ENCODE measurements around the gene FAP. TPM values are rescaled to one million over a fixed set of nuclear protein-coding genes. Genes with fewer than 3 reads are reported as not detected.

The FAP gene
- total and polyA plus RNA-seq, 9 of the 15 experiments (the other 6 are each of a cell fraction or from before 2014, with no cell fraction given): not detected

- in situ Hi-C loops (cut with MboI) (no loop called here), intact Hi-C loops (cut with micrococcal nuclease) (no loop called here)
- ChIA-PET POLR2A (no interaction called here), CTCF (ENCODE audit: low intra/inter-chr PET ratio) (no interaction called here)
- H3K9me3 ChIP-seq (replicated peaks; ENCODE audit: control insufficient read depth, insufficient read depth, low read depth, low read length): no peaks in the 10 kb centered on the region
- no peaks in the 10 kb centered on the region for H3K79me2 ChIP-seq (ENCODE audit: control insufficient read depth, insufficient read depth, low read length)
- no peaks in the 10 kb centered on the region for H3K4me1 ChIP-seq (replicated peaks in 1 of 2; ENCODE audit: control insufficient read depth in 2 of 2, insufficient read depth in 2 of 2, low read length in 2 of 2)
- 0% methylated on average over 5 of the region's 5 CpGs for whole genome bisulfite sequencing (ENCODE audit: insufficient coverage, low coverage, missing lambda C conversion rate)
- no peak overlapping the region for H3K4me3 ChIP-seq
- no peaks in the 10 kb centered on the region for H3K9me1 ChIP-seq (ENCODE audit: control insufficient read depth, insufficient read depth, low read length)
- no peak for DNase-seq (ENCODE audit: extremely low read depth in 1 of 4, low spot score in 3 of 4)
- BruUV-seq (replicated peaks): no TSS peak
- TF ChIP-seq, protein P1, sequence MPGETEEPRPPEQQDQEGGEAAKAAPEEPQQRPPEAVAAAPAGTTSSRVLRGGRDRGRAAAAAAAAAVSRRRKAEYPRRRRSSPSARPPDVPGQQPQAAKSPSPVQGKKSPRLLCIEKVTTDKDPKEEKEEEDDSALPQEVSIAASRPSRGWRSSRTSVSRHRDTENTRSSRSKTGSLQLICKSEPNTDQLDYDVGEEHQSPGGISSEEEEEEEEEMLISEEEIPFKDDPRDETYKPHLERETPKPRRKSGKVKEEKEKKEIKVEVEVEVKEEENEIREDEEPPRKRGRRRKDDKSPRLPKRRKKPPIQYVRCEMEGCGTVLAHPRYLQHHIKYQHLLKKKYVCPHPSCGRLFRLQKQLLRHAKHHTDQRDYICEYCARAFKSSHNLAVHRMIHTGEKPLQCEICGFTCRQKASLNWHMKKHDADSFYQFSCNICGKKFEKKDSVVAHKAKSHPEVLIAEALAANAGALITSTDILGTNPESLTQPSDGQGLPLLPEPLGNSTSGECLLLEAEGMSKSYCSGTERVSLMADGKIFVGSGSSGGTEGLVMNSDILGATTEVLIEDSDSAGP (CRISPR knock-in tag; IDR thresholded peaks at IDR 0.05): no peak
- TF ChIP-seq, protein P2, sequence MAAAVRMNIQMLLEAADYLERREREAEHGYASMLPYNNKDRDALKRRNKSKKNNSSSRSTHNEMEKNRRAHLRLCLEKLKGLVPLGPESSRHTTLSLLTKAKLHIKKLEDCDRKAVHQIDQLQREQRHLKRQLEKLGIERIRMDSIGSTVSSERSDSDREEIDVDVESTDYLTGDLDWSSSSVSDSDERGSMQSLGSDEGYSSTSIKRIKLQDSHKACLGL (CRISPR knock-in tag; IDR thresholded peaks at IDR 0.05; ENCODE audit: borderline replicate concordance, poor library complexity, severe bottlenecking): no peak
- TF ChIP-seq, protein P3, sequence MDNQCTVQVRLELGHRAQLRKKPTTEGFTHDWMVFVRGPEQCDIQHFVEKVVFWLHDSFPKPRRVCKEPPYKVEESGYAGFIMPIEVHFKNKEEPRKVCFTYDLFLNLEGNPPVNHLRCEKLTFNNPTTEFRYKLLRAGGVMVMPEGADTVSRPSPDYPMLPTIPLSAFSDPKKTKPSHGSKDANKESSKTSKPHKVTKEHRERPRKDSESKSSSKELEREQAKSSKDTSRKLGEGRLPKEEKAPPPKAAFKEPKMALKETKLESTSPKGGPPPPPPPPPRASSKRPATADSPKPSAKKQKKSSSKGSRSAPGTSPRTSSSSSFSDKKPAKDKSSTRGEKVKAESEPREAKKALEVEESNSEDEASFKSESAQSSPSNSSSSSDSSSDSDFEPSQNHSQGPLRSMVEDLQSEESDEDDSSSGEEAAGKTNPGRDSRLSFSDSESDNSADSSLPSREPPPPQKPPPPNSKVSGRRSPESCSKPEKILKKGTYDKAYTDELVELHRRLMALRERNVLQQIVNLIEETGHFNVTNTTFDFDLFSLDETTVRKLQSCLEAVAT (IDR thresholded peaks at IDR 0.05): no peak
- TF ChIP-seq DLX4 (CRISPR knock-in tag; IDR thresholded peaks at IDR 0.05) (no peak), ZNF384 (IDR thresholded peaks at IDR 0.05; ENCODE audit: low read depth, low read length) (no peak), ZNF583 (CRISPR knock-in tag; IDR thresholded peaks at IDR 0.05) (no peak), PHF21A (IDR thresholded peaks at IDR 0.05; ENCODE audit: borderline replicate concordance, low read depth) (no peak), CCNT2 (IDR thresholded peaks at IDR 0.05; ENCODE audit: borderline replicate concordance, extremely low read depth, insufficient read length, low read depth, low read length) (no peak), ZNF146 (CRISPR knock-in tag; IDR thresholded peaks at IDR 0.05; ENCODE audit: unreplicated experiment) (no peak), MAFG (tag; conservative IDR thresholded peaks at IDR 0.05) (no peak), TRIM28 (IDR thresholded peaks at IDR 0.05) (no peak), KDM2B (CRISPR knock-in tag; IDR thresholded peaks at IDR 0.05) (no peak), ZBTB1 (CRISPR knock-in tag; IDR thresholded peaks at IDR 0.05; ENCODE audit: borderline replicate concordance, low read depth) (no peak), TAF7 (tag; IDR thresholded peaks at IDR 0.05) (no peak)
- TF ChIP-seq, protein P4, sequence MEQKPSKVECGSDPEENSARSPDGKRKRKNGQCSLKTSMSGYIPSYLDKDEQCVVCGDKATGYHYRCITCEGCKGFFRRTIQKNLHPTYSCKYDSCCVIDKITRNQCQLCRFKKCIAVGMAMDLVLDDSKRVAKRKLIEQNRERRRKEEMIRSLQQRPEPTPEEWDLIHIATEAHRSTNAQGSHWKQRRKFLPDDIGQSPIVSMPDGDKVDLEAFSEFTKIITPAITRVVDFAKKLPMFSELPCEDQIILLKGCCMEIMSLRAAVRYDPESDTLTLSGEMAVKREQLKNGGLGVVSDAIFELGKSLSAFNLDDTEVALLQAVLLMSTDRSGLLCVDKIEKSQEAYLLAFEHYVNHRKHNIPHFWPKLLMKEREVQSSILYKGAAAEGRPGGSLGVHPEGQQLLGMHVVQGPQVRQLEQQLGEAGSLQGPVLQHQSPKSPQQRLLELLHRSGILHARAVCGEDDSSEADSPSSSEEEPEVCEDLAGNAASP (IDR thresholded peaks at IDR 0.05): no peak
- TF ChIP-seq, protein P5, sequence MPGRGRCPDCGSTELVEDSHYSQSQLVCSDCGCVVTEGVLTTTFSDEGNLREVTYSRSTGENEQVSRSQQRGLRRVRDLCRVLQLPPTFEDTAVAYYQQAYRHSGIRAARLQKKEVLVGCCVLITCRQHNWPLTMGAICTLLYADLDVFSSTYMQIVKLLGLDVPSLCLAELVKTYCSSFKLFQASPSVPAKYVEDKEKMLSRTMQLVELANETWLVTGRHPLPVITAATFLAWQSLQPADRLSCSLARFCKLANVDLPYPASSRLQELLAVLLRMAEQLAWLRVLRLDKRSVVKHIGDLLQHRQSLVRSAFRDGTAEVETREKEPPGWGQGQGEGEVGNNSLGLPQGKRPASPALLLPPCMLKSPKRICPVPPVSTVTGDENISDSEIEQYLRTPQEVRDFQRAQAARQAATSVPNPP (IDR thresholded peaks at IDR 0.05; ENCODE audit: borderline replicate concordance, insufficient read depth, insufficient read length): no peak
- H2AFZ ChIP-seq (ENCODE audit: low read depth, low read length): no peak overlapping the region
- no peak overlapping the region for H3K9ac ChIP-seq (ENCODE audit: insufficient read depth in 1 of 2, low read depth in 2 of 2, low read length in 2 of 2)
- ATAC-seq: no peak
- no peak overlapping the region for H3K4me2 ChIP-seq (ENCODE audit: insufficient read depth, low read length)
- H3K27ac ChIP-seq (ENCODE audit: extremely low read depth, low read depth, low read length): no peak overlapping the region
- H4K20me1 ChIP-seq (replicated peaks; ENCODE audit: control insufficient read depth, insufficient read depth, low read length): no peaks in the 10 kb centered on the region
- no peak for FAIRE-seq
- no peaks in the 10 kb centered on the region for H3K27me3 ChIP-seq (ENCODE audit: control insufficient read depth in 2 of 2, insufficient read depth in 2 of 2, low read length in 2 of 2)
- no peaks in the 10 kb centered on the region for H3K36me3 ChIP-seq (ENCODE audit: control insufficient read depth, insufficient read depth, low read length)
Observed at GRCh38 chr2:162185541-162186232, 57.6 kb downstream of the FAP start.

Data from K562 (cell line).